ENCODE measurements around the gene KRT81.
"Not testable (repeated sequence)": the region's sequence is repeated elsewhere in the genome, so short reads cannot be mapped to it uniquely, and the experiment has no call there.

Gene KRT81

GRCh38 chr12:52241205-52241842, 50.0 kb downstream of the KRT81 start:
- DNase-seq (ENCODE audit: low read depth): no peak
- H3K4me3 ChIP-seq (ENCODE audit: low read depth, low read length): no peak overlapping the region
- TF ChIP-seq, protein P1, sequence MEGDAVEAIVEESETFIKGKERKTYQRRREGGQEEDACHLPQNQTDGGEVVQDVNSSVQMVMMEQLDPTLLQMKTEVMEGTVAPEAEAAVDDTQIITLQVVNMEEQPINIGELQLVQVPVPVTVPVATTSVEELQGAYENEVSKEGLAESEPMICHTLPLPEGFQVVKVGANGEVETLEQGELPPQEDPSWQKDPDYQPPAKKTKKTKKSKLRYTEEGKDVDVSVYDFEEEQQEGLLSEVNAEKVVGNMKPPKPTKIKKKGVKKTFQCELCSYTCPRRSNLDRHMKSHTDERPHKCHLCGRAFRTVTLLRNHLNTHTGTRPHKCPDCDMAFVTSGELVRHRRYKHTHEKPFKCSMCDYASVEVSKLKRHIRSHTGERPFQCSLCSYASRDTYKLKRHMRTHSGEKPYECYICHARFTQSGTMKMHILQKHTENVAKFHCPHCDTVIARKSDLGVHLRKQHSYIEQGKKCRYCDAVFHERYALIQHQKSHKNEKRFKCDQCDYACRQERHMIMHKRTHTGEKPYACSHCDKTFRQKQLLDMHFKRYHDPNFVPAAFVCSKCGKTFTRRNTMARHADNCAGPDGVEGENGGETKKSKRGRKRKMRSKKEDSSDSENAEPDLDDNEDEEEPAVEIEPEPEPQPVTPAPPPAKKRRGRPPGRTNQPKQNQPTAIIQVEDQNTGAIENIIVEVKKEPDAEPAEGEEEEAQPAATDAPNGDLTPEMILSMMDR (IDR thresholded peaks at IDR 0.05; ENCODE audit: low read depth, low read length, missing control alignments): peak; percentile 5

DNA sequence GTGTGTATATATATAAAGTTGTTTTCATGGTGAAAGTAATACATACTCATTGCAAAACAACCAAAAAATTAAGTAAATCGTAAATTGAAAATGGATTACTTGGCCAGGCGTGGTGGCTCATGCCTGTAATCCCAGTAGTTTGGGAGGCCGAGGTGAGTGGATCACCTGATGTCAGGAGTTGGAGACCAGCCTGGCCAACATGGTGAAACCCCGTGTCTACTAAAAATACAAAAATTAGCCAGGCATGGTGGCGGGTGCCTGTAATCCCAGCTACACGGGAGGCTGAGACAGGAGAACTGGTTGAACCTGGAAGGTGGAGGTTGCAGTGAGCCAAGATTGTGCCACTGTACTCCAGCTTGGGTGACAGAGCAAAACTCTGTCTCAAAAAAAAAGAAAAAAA, 51.1 kb downstream of the KRT81 start:
- H3K4me3 ChIP-seq (ENCODE audit: low read depth, low read length); DNase-seq (ENCODE audit: low read depth): not testable (repeated sequence)

DNA sequence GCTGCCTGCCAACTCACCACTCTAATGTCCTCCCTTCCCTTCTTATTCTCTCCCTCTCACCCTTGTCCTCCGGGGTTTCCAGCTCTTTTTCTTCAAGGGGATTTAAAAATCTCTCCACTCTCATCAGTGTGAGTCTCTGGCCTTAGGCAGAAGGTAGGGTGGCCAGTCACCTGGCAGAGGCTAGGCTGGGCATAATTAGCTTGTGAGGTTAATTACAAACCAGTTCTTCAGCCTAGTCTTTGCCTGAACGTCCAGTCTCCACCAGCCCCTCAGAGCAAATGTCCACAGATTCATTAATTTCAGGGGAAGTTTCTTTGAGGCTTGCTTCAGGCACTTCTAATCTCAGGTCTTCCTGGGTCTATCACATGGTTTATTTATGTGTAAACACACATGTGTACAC, 51.6 kb downstream of the KRT81 start:
- no peak overlapping the region for H3K4me3 ChIP-seq (ENCODE audit: low read depth, low read length)
- no peak for DNase-seq (ENCODE audit: low read depth)
- TF ChIP-seq, protein P1 (IDR thresholded peaks at IDR 0.05; ENCODE audit: low read depth, low read length, missing control alignments): no peak

DNA sequence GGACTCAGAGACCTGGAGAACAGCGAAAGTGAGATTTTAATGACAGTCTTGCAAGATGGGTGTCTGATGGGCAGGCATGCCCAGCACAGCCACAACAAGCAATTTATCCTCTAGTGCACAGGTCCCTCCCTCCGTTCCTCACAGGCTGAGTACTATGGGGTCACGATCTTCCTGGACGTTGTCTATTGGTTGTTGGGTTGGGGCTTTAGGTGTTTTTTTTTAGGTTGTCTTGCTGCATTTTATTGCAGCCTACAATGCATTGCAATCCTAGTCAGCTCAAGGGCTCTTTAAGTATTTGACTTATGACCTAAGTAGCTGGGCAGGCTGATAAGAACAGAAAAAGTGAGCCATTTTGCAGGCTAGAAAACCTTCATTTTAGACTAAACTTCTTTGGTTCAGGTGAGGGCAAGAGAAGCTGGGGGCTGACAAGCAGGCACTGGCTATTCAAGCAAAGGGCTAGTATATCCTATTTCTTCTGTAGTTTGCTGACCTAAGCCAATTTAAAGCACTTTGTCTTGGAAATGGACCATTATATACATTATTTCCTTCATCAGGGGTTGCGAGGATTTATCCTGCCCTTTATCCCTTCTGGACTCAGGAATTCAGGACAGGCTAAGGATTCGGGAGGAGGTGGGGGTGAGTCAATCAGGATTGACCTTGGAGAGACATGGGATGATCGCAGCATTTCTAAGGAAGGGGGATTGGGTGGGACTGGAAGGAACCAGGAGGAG, 52.3 kb downstream of the KRT81 start:
- TF ChIP-seq, protein P1 (IDR thresholded peaks at IDR 0.05; ENCODE audit: low read depth, low read length, missing control alignments): no peak
- no peak overlapping the region for H3K4me3 ChIP-seq (ENCODE audit: low read depth, low read length)
- DNase-seq (ENCODE audit: low read depth): no peak

GRCh38 chr12:52238207-52238840, 53.0 kb downstream of the KRT81 start:
- TF ChIP-seq, protein P1 (IDR thresholded peaks at IDR 0.05; ENCODE audit: low read depth, low read length, missing control alignments): no peak
- no peak for DNase-seq (ENCODE audit: low read depth)
- no peak overlapping the region for H3K4me3 ChIP-seq (ENCODE audit: low read depth, low read length)

DNA sequence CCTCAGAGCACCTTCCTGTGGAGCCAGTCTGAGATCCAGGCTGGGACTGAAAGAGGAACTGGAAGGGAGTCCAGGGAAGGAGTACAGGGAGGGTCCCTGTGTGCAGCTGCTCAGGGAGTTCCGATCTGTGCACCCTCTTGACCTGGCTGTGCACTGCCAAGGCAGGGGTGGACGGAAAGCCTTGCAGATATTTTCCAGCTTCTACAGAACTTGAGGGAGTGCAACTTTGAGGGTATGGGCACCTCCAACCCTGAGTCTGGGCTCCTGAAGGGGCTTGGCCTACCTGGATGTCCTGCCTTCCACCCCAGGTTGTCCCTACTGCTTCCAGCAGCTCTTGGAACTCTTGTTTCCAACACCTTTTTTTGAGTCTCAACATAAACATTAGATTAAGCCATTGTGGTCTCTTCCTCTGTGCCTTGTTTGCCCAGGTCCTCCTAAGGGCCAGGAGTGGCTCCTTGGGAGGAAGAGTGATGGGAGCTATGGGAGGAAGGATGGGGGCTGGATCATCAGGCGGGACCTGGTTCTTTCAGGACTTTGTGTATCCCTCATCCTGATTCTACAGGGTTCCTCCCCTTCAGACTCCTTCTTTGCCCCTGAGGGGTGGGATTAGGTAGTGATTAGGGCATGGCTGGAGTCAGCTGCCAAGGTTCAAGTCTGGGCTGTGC, 54.8 kb downstream of the KRT81 start:
- no peak overlapping the region for H3K4me3 ChIP-seq (ENCODE audit: low read depth, low read length)
- TF ChIP-seq, protein P1 (IDR thresholded peaks at IDR 0.05; ENCODE audit: low read depth, low read length, missing control alignments): no peak
- no peak for DNase-seq (ENCODE audit: low read depth)
